ENCODE results near the gene LMO3. TPM values are rescaled to one million over a fixed set of nuclear protein-coding genes. Genes with fewer than 3 reads are reported as not detected.

Gene LMO3
- total RNA-seq, 1 donor from 2014 or later, result 0.98 TPM

DNA sequence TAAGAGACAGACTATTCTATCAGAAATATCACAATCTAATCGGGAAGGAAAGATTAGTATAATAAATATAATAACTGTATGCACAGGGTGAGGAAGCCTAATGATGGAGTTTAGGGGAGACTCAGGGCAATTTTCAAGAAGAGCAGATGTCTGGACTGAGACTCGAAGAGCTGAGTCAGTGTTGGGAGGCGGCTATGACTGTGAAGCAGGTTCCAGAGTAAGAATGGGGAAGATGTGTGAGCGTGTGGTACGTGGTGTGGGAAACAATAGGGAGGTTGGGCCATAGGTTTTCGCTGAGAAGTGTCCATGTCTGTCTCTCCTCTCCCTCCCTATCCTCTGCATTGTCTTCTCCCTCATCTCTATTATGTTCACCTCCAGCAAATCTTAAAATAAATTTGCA lies 85.6 kb downstream of the LMO3 start:
- DNase-seq (ENCODE audit: low read depth), result no peak

DNA sequence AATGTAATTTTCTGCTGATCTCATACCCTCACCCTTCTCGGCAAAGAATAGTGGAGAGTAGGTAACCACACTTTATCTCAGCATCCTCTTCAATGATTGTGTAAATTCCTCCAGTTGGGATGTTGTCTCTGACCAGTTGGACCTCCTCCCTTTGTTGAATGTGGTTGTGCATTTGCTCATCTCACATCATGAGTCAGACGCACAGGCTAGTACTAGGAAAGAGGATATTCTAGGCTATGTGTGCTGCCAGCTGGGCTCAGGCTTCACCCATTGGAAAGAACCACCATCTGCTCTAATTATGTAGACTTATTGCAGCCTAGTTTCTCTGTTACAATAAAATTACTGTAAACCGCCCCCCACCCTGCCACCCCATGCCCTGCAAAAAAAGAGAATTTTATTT lies 90.3 kb downstream of the LMO3 start:
- H3K4me3 ChIP-seq (ENCODE audit: insufficient read depth, low read depth, low read length), result no peak overlapping the region
- DNase-seq (ENCODE audit: low read depth), result peak; percentile 20
- H3K36me3 ChIP-seq (ENCODE audit: insufficient read depth, low read length), result no peaks in the 10 kb centered on the region
- no peaks in the 10 kb centered on the region for H3K27me3 ChIP-seq (ENCODE audit: insufficient read depth, low read length)
- no peak overlapping the region for H3K4me2 ChIP-seq (ENCODE audit: low read length)
- H3K4me1 ChIP-seq (ENCODE audit: insufficient read depth, low read length), result no peaks in the 10 kb centered on the region
- no peak overlapping the region for H3K4me3 Mint-ChIP-seq (ENCODE audit: unreplicated experiment)
- H4K20me1 ChIP-seq (ENCODE audit: insufficient read depth, low read length), result no peaks in the 10 kb centered on the region
- FAIRE-seq, result no peak
- H2AFZ ChIP-seq (ENCODE audit: low read depth, low read length), result no peak overlapping the region
- H3K27ac Mint-ChIP-seq (ENCODE audit: unreplicated experiment), result no peak overlapping the region
- H3K9me3 ChIP-seq (ENCODE audit: insufficient read depth, low read depth, low read length), result no peaks in the 10 kb centered on the region
- H3K27ac ChIP-seq (ENCODE audit: low read depth, low read length), result no peak overlapping the region
- peaks cover 2% of the 10 kb centered on the region for H3K9me3 Mint-ChIP-seq (ENCODE audit: unreplicated experiment)
- no peaks in the 10 kb centered on the region for H3K4me1 Mint-ChIP-seq (ENCODE audit: low read depth, unreplicated experiment)
- H3K36me3 Mint-ChIP-seq (ENCODE audit: low read depth, unreplicated experiment), result no peaks in the 10 kb centered on the region
- H3K9ac ChIP-seq (ENCODE audit: low read length), result no peak overlapping the region
- H3K79me2 ChIP-seq (ENCODE audit: insufficient read depth, low read length), result no peaks in the 10 kb centered on the region
- H3K27me3 Mint-ChIP-seq (ENCODE audit: low read depth, unreplicated experiment), result no peaks in the 10 kb centered on the region
- TF ChIP-seq EZH2 (IDR thresholded peaks at IDR 0.05; ENCODE audit: insufficient read depth, low read length), result no peak
- TF ChIP-seq, protein P1, sequence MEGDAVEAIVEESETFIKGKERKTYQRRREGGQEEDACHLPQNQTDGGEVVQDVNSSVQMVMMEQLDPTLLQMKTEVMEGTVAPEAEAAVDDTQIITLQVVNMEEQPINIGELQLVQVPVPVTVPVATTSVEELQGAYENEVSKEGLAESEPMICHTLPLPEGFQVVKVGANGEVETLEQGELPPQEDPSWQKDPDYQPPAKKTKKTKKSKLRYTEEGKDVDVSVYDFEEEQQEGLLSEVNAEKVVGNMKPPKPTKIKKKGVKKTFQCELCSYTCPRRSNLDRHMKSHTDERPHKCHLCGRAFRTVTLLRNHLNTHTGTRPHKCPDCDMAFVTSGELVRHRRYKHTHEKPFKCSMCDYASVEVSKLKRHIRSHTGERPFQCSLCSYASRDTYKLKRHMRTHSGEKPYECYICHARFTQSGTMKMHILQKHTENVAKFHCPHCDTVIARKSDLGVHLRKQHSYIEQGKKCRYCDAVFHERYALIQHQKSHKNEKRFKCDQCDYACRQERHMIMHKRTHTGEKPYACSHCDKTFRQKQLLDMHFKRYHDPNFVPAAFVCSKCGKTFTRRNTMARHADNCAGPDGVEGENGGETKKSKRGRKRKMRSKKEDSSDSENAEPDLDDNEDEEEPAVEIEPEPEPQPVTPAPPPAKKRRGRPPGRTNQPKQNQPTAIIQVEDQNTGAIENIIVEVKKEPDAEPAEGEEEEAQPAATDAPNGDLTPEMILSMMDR (IDR thresholded peaks at IDR 0.05; ENCODE audit: insufficient read depth, low read depth, low read length), result no peak

More for the DNA sequence above, 85.6 kb downstream of the LMO3 start:
- no peak overlapping the region for H3K27ac Mint-ChIP-seq (ENCODE audit: unreplicated experiment)
- peaks cover 4% of the 10 kb centered on the region for H3K4me1 Mint-ChIP-seq (ENCODE audit: low read depth, unreplicated experiment)
- H3K9ac ChIP-seq (ENCODE audit: low read length), result no peak overlapping the region
- no peaks in the 10 kb centered on the region for H3K36me3 Mint-ChIP-seq (ENCODE audit: low read depth, unreplicated experiment)
- no peak overlapping the region for H3K27ac ChIP-seq (ENCODE audit: low read depth, low read length)
- H3K9me3 Mint-ChIP-seq (ENCODE audit: unreplicated experiment), result peaks cover 2% of the 10 kb centered on the region
- TF ChIP-seq EZH2 (IDR thresholded peaks at IDR 0.05; ENCODE audit: insufficient read depth, low read length), result no peak
- TF ChIP-seq, protein P1 (IDR thresholded peaks at IDR 0.05; ENCODE audit: insufficient read depth, low read depth, low read length), result no peak
- no peaks in the 10 kb centered on the region for H3K27me3 Mint-ChIP-seq (ENCODE audit: low read depth, unreplicated experiment)
- no peak overlapping the region for H3K4me2 ChIP-seq (ENCODE audit: low read length)
- no peak overlapping the region for H3K4me3 ChIP-seq (ENCODE audit: insufficient read depth, low read depth, low read length)
- no peaks in the 10 kb centered on the region for H4K20me1 ChIP-seq (ENCODE audit: insufficient read depth, low read length)
- H3K4me3 Mint-ChIP-seq (ENCODE audit: unreplicated experiment), result no peak overlapping the region
- FAIRE-seq, result no peak
- H3K36me3 ChIP-seq (ENCODE audit: insufficient read depth, low read length), result no peaks in the 10 kb centered on the region
- H3K27me3 ChIP-seq (ENCODE audit: insufficient read depth, low read length), result no peaks in the 10 kb centered on the region
- no peak overlapping the region for H2AFZ ChIP-seq (ENCODE audit: low read depth, low read length)
- no peaks in the 10 kb centered on the region for H3K4me1 ChIP-seq (ENCODE audit: insufficient read depth, low read length)
- no peaks in the 10 kb centered on the region for H3K79me2 ChIP-seq (ENCODE audit: insufficient read depth, low read length)
- no peaks in the 10 kb centered on the region for H3K9me3 ChIP-seq (ENCODE audit: insufficient read depth, low read depth, low read length)

DNA sequence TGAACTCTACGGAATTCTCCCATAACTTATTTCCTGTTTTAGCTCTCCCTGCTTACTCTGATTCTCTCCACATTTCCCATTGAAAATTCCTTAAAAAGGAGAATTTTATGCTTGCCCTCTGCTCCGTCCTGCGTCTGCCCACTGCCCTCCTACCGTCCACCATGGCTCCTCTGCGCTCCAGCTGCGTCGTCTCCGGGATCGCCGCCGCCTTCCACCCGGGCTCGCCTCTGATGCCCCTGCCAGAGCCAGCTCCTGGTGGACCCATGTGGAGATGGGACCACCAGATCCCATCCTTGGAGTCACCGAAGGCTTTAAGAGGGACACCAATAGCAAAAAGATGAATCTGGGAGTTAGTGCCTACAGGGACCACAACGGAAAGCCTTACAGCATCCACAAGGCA lies 92.7 kb downstream of the LMO3 start:
- Histone ChIP-seq H3K4me1 (ENCODE audit: insufficient read depth, low read length) (no peaks in the 10 kb centered on the region), H4K20me1 (ENCODE audit: insufficient read depth, low read length) (no peaks in the 10 kb centered on the region), H3K36me3 (ENCODE audit: insufficient read depth, low read length) (no peaks in the 10 kb centered on the region), H3K9ac (ENCODE audit: low read length) (no peak overlapping the region), H3K9me3 (ENCODE audit: insufficient read depth, low read depth, low read length) (no peaks in the 10 kb centered on the region), H3K27ac (ENCODE audit: low read depth, low read length) (no peak overlapping the region), H3K4me2 (ENCODE audit: low read length) (no peak overlapping the region), H3K27me3 (ENCODE audit: insufficient read depth, low read length) (no peaks in the 10 kb centered on the region), H3K4me3 (ENCODE audit: insufficient read depth, low read depth, low read length) (no peak overlapping the region), H2AFZ (ENCODE audit: low read depth, low read length) (no peak overlapping the region), H3K79me2 (ENCODE audit: insufficient read depth, low read length) (no peaks in the 10 kb centered on the region)
- H3K27ac Mint-ChIP-seq (ENCODE audit: unreplicated experiment), result no peak overlapping the region
- H3K36me3 Mint-ChIP-seq (ENCODE audit: low read depth, unreplicated experiment), result no peaks in the 10 kb centered on the region
- no peak overlapping the region for H3K4me3 Mint-ChIP-seq (ENCODE audit: unreplicated experiment)
- DNase-seq (ENCODE audit: low read depth) (no peak), FAIRE-seq (no peak)
- no peaks in the 10 kb centered on the region for H3K27me3 Mint-ChIP-seq (ENCODE audit: low read depth, unreplicated experiment)
- no peak for TF ChIP-seq EZH2 (IDR thresholded peaks at IDR 0.05; ENCODE audit: insufficient read depth, low read length)
- TF ChIP-seq, protein P1 (IDR thresholded peaks at IDR 0.05; ENCODE audit: insufficient read depth, low read depth, low read length), result no peak
- H3K9me3 Mint-ChIP-seq (ENCODE audit: unreplicated experiment), result peaks cover 2% of the 10 kb centered on the region
- H3K4me1 Mint-ChIP-seq (ENCODE audit: low read depth, unreplicated experiment), result peaks cover 1% of the 10 kb centered on the region

All from astrocyte (in vitro differentiated cells and primary cell).